ENCODE results near the gene LDB2.

DNA sequence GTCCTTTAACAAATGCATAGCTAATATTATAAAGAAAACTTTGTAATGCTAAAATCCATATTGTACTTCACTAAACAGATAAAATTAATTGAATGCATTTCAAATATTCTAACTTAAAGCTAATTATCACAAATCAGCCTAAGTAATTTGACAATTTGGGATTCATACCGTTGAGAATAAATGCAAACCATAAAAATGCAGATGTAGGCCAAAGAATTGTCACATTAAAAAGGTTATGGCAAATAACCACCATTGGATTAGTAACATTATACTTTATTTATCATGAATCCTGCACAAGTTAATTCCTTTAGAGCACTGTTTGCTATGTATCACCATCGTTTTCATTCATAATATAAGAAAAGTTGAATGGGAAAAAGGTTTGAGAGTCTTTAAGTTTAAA lies 301.0 kb downstream of the LDB2 start:
- TF ChIP-seq, protein P1, sequence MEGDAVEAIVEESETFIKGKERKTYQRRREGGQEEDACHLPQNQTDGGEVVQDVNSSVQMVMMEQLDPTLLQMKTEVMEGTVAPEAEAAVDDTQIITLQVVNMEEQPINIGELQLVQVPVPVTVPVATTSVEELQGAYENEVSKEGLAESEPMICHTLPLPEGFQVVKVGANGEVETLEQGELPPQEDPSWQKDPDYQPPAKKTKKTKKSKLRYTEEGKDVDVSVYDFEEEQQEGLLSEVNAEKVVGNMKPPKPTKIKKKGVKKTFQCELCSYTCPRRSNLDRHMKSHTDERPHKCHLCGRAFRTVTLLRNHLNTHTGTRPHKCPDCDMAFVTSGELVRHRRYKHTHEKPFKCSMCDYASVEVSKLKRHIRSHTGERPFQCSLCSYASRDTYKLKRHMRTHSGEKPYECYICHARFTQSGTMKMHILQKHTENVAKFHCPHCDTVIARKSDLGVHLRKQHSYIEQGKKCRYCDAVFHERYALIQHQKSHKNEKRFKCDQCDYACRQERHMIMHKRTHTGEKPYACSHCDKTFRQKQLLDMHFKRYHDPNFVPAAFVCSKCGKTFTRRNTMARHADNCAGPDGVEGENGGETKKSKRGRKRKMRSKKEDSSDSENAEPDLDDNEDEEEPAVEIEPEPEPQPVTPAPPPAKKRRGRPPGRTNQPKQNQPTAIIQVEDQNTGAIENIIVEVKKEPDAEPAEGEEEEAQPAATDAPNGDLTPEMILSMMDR (conservative IDR thresholded peaks at IDR 0.05; ENCODE audit: low read length): no peak
- TF ChIP-seq EZH2phosphoT487 (IDR thresholded peaks at IDR 0.05; ENCODE audit: borderline replicate concordance): no peak

Measured in Loucy (cell line).